ENCODE measurements around the gene CWF19L2. TPM values are rescaled to one million over a fixed set of nuclear protein-coding genes. Genes with fewer than 3 reads are reported as not detected.

The CWF19L2 gene
- polyA plus RNA-seq, 1 of the 3 experiments (the other 2 are of a cell fraction) = 0.74 TPM

DNA sequence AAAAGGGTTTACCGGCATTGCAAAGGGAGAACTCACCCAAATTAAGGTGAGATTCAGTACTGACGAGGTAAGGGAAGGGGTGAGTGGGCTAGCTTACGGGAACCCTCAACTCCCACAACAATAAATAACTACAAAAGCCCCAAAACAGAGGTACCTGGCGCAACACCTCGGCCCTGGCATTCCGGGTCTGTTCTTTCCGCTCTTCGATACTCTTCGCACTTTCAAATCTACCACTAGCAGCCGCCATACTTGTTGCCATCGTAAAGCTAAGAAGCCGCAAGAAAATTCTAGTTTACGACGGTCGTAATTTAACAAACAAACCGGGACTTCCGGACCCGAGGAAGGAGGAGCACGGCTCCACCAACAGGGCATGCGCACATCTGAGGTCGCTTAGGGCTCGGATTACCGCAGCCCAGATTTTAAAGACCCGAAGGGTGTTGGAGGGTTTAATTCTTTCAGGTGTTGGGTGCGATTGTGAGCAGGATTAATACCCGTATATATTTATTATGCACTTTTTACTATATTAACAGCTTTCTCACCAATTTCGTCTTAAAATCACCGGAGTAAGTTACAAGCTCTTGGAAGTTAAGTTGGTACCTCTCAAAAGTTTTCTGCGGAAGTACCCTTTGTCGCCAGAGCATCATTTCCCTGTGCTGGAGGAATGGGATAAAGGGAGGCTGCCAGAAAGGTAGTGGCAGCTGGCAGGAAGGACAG, at the start of gene CWF19L2 (continued):
- no peak for TF ChIP-seq CHD2 (IDR thresholded peaks at IDR 0.05; ENCODE audit: low read length, partially characterized antibody)
- peak; percentile 74 for TF ChIP-seq GABPA (IDR thresholded peaks at IDR 0.05; ENCODE audit: low read depth)
- TF ChIP-seq FOSL2 (IDR thresholded peaks at IDR 0.05; ENCODE audit: borderline replicate concordance, low read depth) = no peak
- no peak for TF ChIP-seq USF2 (IDR thresholded peaks at IDR 0.05; ENCODE audit: borderline replicate concordance, low read depth, low read length)
- TF ChIP-seq ELF1 (IDR thresholded peaks at IDR 0.05) = peak; percentile 88
- TF ChIP-seq NRF1 (IDR thresholded peaks at IDR 0.05; ENCODE audit: low read depth, low read length) = peak; percentile 42; the same call in 1 of the 2 replicates
- peak; percentile 98 for TF ChIP-seq TAF1 (IDR thresholded peaks at IDR 0.05; ENCODE audit: borderline replicate concordance, low read depth, low read length)
- TF ChIP-seq MEF2A (IDR thresholded peaks at IDR 0.05; ENCODE audit: borderline replicate concordance, low read depth) = no peak
- no peak for TF ChIP-seq GATA2 (CRISPR knock-in tag; IDR thresholded peaks at IDR 0.05)
- TF ChIP-seq MAX (IDR thresholded peaks at IDR 0.05; ENCODE audit: low read depth) = peak; percentile 39; the same call in 1 of the 2 replicates
- peak; percentile 96 for TF ChIP-seq POLR2AphosphoS5 (IDR thresholded peaks at IDR 0.05; ENCODE audit: low read depth, low read length)

GRCh38 chr11:107505647-107506225, 48.1 kb upstream of the CWF19L2 start:
- no peak for DNase-seq
- H3K9me3 ChIP-seq = no peaks in the 10 kb centered on the region
- no peak overlapping the region for H2AFZ ChIP-seq (ENCODE audit: low read depth)
- POLR2A ChIA-PET = no interaction called here
- CTCF ChIA-PET = no interaction called here
- peak overlapping the region; percentile 3 to 67; a peak in 3 of 4 replicates for H3K27ac ChIP-seq (ENCODE audit: low read depth in 2 of 2, low read length in 1 of 2)
- no peak overlapping the region for H3K4me3 ChIP-seq (ENCODE audit: low read depth in 2 of 2, low read length in 1 of 2)
- no peaks in the 10 kb centered on the region for H3K27me3 ChIP-seq (ENCODE audit: insufficient read depth)
- H3K36me3 ChIP-seq (replicated peaks in 1 of 2; ENCODE audit: control insufficient read depth in 1 of 2, insufficient read depth in 2 of 2, low read length in 1 of 2) = peaks cover 18 to 33% of the 10 kb centered on the region in 2 experiments
- no peaks in the 10 kb centered on the region for H4K20me1 ChIP-seq (ENCODE audit: insufficient read depth)
- no peaks in the 10 kb centered on the region for H3K9me2 ChIP-seq
- H3K9ac ChIP-seq = no peak overlapping the region
- no peaks in the 10 kb centered on the region for H3K79me2 ChIP-seq (ENCODE audit: insufficient read depth)
- H3K4me2 ChIP-seq = no peak overlapping the region
- no peaks in the 10 kb centered on the region for H3F3A ChIP-seq (replicated peaks; ENCODE audit: insufficient read depth)
- H3K4me1 ChIP-seq (ENCODE audit: control insufficient read depth in 1 of 2, insufficient read depth in 2 of 2, low read depth in 1 of 2, low read length in 1 of 2) = no peaks in the 10 kb centered on the region; a peak in 1 of 4 replicates
- TF ChIP-seq SMC3 (IDR thresholded peaks at IDR 0.05; ENCODE audit: low read depth, low read length) (no peak), EZH2phosphoT487 (IDR thresholded peaks at IDR 0.05; ENCODE audit: borderline replicate concordance, low read depth) (no peak), MXI1 (IDR thresholded peaks at IDR 0.05; ENCODE audit: low read depth, low read length) (no peak), MAX (IDR thresholded peaks at IDR 0.05; ENCODE audit: low read depth) (no peak), TEAD4 (IDR thresholded peaks at IDR 0.05; ENCODE audit: borderline replicate concordance, insufficient read depth) (no peak), REST (IDR thresholded peaks at IDR 0.05; ENCODE audit: low read depth, low read length) (no peak), PBX3 (IDR thresholded peaks at IDR 0.05) (no peak), RFX5 (IDR thresholded peaks at IDR 0.05; ENCODE audit: low read length) (no peak), EP300 (IDR thresholded peaks at IDR 0.05; ENCODE audit: borderline replicate concordance in 1 of 2, low read depth in 1 of 2, low read length in 1 of 2) (no peak), RAD21 (IDR thresholded peaks at IDR 0.05; ENCODE audit: low read length) (no peak), USF1 (IDR thresholded peaks at IDR 0.05; ENCODE audit: borderline replicate concordance, low read depth) (no peak), RCOR1 (IDR thresholded peaks at IDR 0.05; ENCODE audit: low read length) (no peak), NFIC (IDR thresholded peaks at IDR 0.05; ENCODE audit: borderline replicate concordance) (no peak), USF2 (IDR thresholded peaks at IDR 0.05; ENCODE audit: borderline replicate concordance, low read depth, low read length) (no peak), TCF12 (IDR thresholded peaks at IDR 0.05) (no peak)

Measured in SK-N-SH (cell line).